Nephron progenitor cell (in vitro differentiated cells): ENCODE data around the gene KIF6.

Experiments used
- DNase-seq: peaks from one replicate; pipeline ENCODE4 v3.0.0; 2021
- H3K27ac Mint-ChIP-seq: 2 replicates; pipeline ENCODE4 v1.8.0; 2021; ENCODE audit warnings: mild to moderate bottlenecking, moderate library complexity, mixed read lengths
- H3K27me3 Mint-ChIP-seq: 2 replicates; pipeline ENCODE4 v1.8.0; 2021; ENCODE audit warnings: mild to moderate bottlenecking, low read depth, mixed read lengths; ENCODE audit not compliant: poor library complexity
- H3K36me3 Mint-ChIP-seq: 2 replicates; pipeline ENCODE4 v1.8.0; 2021; ENCODE audit warnings: low read depth, mixed read lengths
- H3K4me1 Mint-ChIP-seq: 2 replicates; pipeline ENCODE4 v1.8.0; 2021; ENCODE audit warnings: mixed read lengths
- H3K4me3 Mint-ChIP-seq: 2 replicates; pipeline ENCODE4 v1.8.0; 2021; ENCODE audit warnings: mild to moderate bottlenecking, moderate library complexity, mixed read lengths
- H3K9me3 Mint-ChIP-seq: 2 replicates; pipeline ENCODE4 v1.8.0; 2021; ENCODE audit warnings: mild to moderate bottlenecking, moderate library complexity, mixed read lengths
- CTCF ChIP-seq: fragments of 200-600 bp; sonication (generic); IDR thresholded peaks from 2 replicates; pipeline ENCODE4 v1.5.0; 2021; ENCODE audit warnings: antibody characterized with exemption

The KIF6 gene

GRCh38 chr6:39411001-39411400 lies 314.2 kb downstream of the KIF6 start:
- no peaks in the 10 kb centered on the region for H3K36me3 Mint-ChIP-seq
- no peak for DNase-seq
- H3K27ac Mint-ChIP-seq: peak overlapping the region; percentile 68
- H3K9me3 Mint-ChIP-seq: no peaks in the 10 kb centered on the region
- peaks cover 3% of the 10 kb centered on the region for H3K4me1 Mint-ChIP-seq
- H3K27me3 Mint-ChIP-seq: no peaks in the 10 kb centered on the region
- TF ChIP-seq CTCF: no peak
- no peak overlapping the region for H3K4me3 Mint-ChIP-seq

- Mint-ChIP-seq H3K36me3 (no peaks in the 10 kb centered on the region), H3K4me1 (peaks cover 3% of the 10 kb centered on the region), H3K27ac (no peak overlapping the region), H3K9me3 (no peaks in the 10 kb centered on the region), H3K27me3 (no peaks in the 10 kb centered on the region), H3K4me3 (no peak overlapping the region)
- no peak for TF ChIP-seq CTCF
- no peak for DNase-seq
Observed at GRCh38 chr6:39409889-39410288, 315.3 kb downstream of the KIF6 start.

GRCh38 chr6:39407446-39407993 lies 317.7 kb downstream of the KIF6 start:
- Mint-ChIP-seq H3K36me3 (no peaks in the 10 kb centered on the region), H3K27me3 (no peaks in the 10 kb centered on the region), H3K4me1 (peaks cover 3% of the 10 kb centered on the region), H3K27ac (no peak overlapping the region), H3K4me3 (no peak overlapping the region), H3K9me3 (no peaks in the 10 kb centered on the region)
- TF ChIP-seq CTCF: no peak
- no peak for DNase-seq

- Mint-ChIP-seq H3K36me3 (no peaks in the 10 kb centered on the region), H3K9me3 (no peaks in the 10 kb centered on the region), H3K27me3 (no peaks in the 10 kb centered on the region), H3K4me1 (peaks cover 5% of the 10 kb centered on the region), H3K27ac (no peak overlapping the region), H3K4me3 (no peak overlapping the region)
- DNase-seq: no peak
- TF ChIP-seq CTCF: no peak
Observed at GRCh38 chr6:39404312-39404711, 320.9 kb downstream of the KIF6 start.

GRCh38 chr6:39403304-39403703 lies 321.9 kb downstream of the KIF6 start:
- no peaks in the 10 kb centered on the region for H3K9me3 Mint-ChIP-seq
- no peak overlapping the region for H3K4me3 Mint-ChIP-seq
- H3K36me3 Mint-ChIP-seq: no peaks in the 10 kb centered on the region
- DNase-seq: no peak
- no peaks in the 10 kb centered on the region for H3K27me3 Mint-ChIP-seq
- H3K27ac Mint-ChIP-seq: no peak overlapping the region
- no peak for TF ChIP-seq CTCF
- peaks cover 5% of the 10 kb centered on the region for H3K4me1 Mint-ChIP-seq

- H3K27me3 Mint-ChIP-seq: peaks cover 4% of the 10 kb centered on the region
- H3K9me3 Mint-ChIP-seq: no peaks in the 10 kb centered on the region
- H3K27ac Mint-ChIP-seq: peak overlapping the region; percentile 47
- TF ChIP-seq CTCF: no peak
- H3K4me1 Mint-ChIP-seq: peaks cover 5% of the 10 kb centered on the region
- no peak for DNase-seq
- H3K36me3 Mint-ChIP-seq: no peaks in the 10 kb centered on the region
- no peak overlapping the region for H3K4me3 Mint-ChIP-seq
Observed at GRCh38 chr6:39402239-39402751, 322.9 kb downstream of the KIF6 start.
